ENCODE results near the gene PRPH2. TPM values are rescaled to one million over a fixed set of nuclear protein-coding genes. Genes with fewer than 3 reads are reported as not detected.

PRPH2 gene
- total and polyA plus RNA-seq, 2 donors (not counting 3 experiments of a cell fraction or from before 2014, with no cell fraction given) = 0.40 to 0.46 TPM

DNA sequence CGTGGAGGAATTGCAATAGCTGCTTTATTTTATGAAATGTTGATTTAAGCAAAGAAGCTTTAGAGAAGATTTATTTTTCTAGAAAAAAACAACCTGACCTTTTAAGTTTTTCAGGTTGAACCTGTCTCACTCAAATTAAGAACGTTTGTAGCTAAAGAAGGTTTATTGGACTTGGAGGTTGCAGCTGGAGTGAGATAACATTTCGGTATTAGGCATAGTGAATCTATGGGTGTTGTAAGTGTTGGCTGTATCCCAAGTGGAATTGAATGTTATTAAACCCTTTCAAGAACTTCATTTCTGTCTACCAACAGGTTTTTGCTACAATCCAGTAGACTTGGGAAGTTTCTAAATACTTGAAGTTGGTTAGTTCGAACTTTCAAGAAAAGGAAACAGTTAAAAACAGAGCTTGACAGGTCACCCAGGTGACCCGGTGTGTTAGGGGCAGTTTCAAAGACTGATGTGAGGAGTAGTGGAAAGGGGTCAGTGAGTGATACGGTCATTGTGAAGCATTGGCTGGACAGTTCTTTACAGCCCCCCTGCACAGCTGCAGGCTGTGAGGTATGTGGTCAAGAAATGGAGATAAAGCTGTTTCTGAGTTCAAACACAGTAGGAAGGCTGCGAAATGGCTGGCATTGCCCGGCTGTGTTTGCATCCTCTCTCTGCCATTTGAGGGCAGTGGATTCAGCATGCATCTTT, 26.0 kb upstream of the PRPH2 start:
- peak; percentile 40 for FAIRE-seq
- H3K4me3 ChIP-seq (replicated peaks in 1 of 3; ENCODE audit: insufficient read depth in 1 of 3, low read depth in 1 of 3, low read length in 3 of 3) = no peak overlapping the region
- H3K4me2 ChIP-seq (ENCODE audit: insufficient read depth, low read length) = peak overlapping the region; percentile 96

More for the DNA sequence above, 26.0 kb upstream of the PRPH2 start:
- Histone ChIP-seq H3K4me1 (ENCODE audit: control insufficient read depth, extremely low read depth, insufficient read depth, low read length) (peaks cover 18% of the 10 kb centered on the region), H3K27me3 (ENCODE audit: control insufficient read depth in 2 of 2, insufficient read depth in 2 of 2, low read length in 2 of 2) (no peaks in the 10 kb centered on the region), H3K79me2 (ENCODE audit: control insufficient read depth, insufficient read depth, low read length) (peaks cover 19% of the 10 kb centered on the region), H3K27ac (ENCODE audit: insufficient read depth, low read depth, low read length) (no peak overlapping the region), H2AFZ (ENCODE audit: low read depth, low read length) (no peak overlapping the region), H3K36me3 (ENCODE audit: control insufficient read depth in 2 of 2, extremely low read depth in 1 of 2, insufficient read depth in 2 of 2, low read length in 2 of 2) (no peaks in the 10 kb centered on the region), H3K9ac (replicated peaks; ENCODE audit: extremely low read depth, insufficient read depth, low read length) (no peak overlapping the region), H3K9me1 (replicated peaks; ENCODE audit: control insufficient read depth, extremely low read depth, insufficient read depth, low read length) (no peaks in the 10 kb centered on the region), H3K9me3 (replicated peaks; ENCODE audit: control insufficient read depth, insufficient read depth, low read length) (no peaks in the 10 kb centered on the region), H4K20me1 (replicated peaks; ENCODE audit: control insufficient read depth, extremely low read depth, insufficient read depth, low read length) (no peaks in the 10 kb centered on the region)
- no peak for TF ChIP-seq POLR2AphosphoS5 (IDR thresholded peaks at IDR 0.05; ENCODE audit: insufficient read depth, low read depth, low read length)
- TF ChIP-seq CTCF (IDR thresholded peaks at IDR 0.05; ENCODE audit: extremely low read depth in 1 of 2, insufficient read depth in 1 of 2, low read depth in 1 of 2, low read length in 2 of 2) = no peak
- no peak for TF ChIP-seq GATA2 (IDR thresholded peaks at IDR 0.05; ENCODE audit: insufficient read depth, insufficient read length, low read depth, low read length)
- TF ChIP-seq, protein P1, sequence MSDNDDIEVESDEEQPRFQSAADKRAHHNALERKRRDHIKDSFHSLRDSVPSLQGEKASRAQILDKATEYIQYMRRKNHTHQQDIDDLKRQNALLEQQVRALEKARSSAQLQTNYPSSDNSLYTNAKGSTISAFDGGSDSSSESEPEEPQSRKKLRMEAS (IDR thresholded peaks at IDR 0.05; ENCODE audit: insufficient read depth, insufficient read length) = no peak
- no peak for TF ChIP-seq EZH2 (IDR thresholded peaks at IDR 0.05; ENCODE audit: borderline replicate concordance, low read depth, low read length, severe bottlenecking)
- TF ChIP-seq MYC (IDR thresholded peaks at IDR 0.05; ENCODE audit: low read depth, low read length) = no peak
- TF ChIP-seq FOS (IDR thresholded peaks at IDR 0.05; ENCODE audit: borderline replicate concordance, insufficient read depth, low read length) = no peak
- TF ChIP-seq JUN (IDR thresholded peaks at IDR 0.05; ENCODE audit: borderline replicate concordance, insufficient read depth, insufficient read length, low read depth) = no peak
- TF ChIP-seq POLR2A (IDR thresholded peaks at IDR 0.05; ENCODE audit: low read depth, low read length) = no peak
- DNase-seq (ENCODE audit: low read depth, low spot score) = no peak
- CTCF ChIA-PET = interaction anchor here (0.7 to 4.0 kb wide), 5 partner anchors 12 to 1242 kb away, joined by 3 to 27 read pairs (median 3); no protein-coding TSS in a partner anchor
- dilution Hi-C loops (cut with MboI; ENCODE audit: extremely low pct_ligation_motif_present, low sequenced_read_pairs) (no loop called here), intact Hi-C loops (cut with micrococcal nuclease) (loop anchor here (5.0 kb wide), 1 partner anchor 144 kb away; a partner anchor contains a TSS)
- no TSS peak for BruUV-seq (replicated peaks)
- POLR2A ChIA-PET = interaction anchor here (0.7 kb wide), 1 partner anchor 22 kb away, joined by 5 read pairs; no protein-coding TSS in a partner anchor

All from endothelial cell of umbilical vein (primary cell).